Astrocyte (in vitro differentiated cells and primary cell): Measurements from ENCODE around the gene DMWD. TPM values are rescaled to one million over a fixed set of nuclear protein-coding genes. Genes with fewer than 3 reads are reported as not detected.

Source experiments
- DNase-seq: peaks from one replicate; pipeline ENCODE4 v3.0.0-alpha.2; 2010; ENCODE audit warnings: low read depth
- FAIRE-seq: peaks from 2 replicates; lab custom pipeline; 2011; peaks lifted over from hg19 to GRCh38; lab: Jason Lieb, UNC
- H2AFZ ChIP-seq: 2 replicates; pipeline ENCODE4 v1.6.0; 2012; ENCODE audit warnings: low read depth, low read length, inconsistent platforms
- H3K27ac ChIP-seq: 2 replicates; pipeline ENCODE4 v1.5.1; 2011; ENCODE audit warnings: low read depth, low read length, inconsistent platforms
- H3K27me3 ChIP-seq: 2 replicates; pipeline ENCODE4 v1.6.0; 2011; ENCODE audit warnings: low read length, inconsistent platforms; ENCODE audit not compliant: insufficient read depth
- H3K36me3 ChIP-seq: 2 replicates; pipeline ENCODE4 v1.5.1; 2011; ENCODE audit warnings: low read length, inconsistent platforms; ENCODE audit not compliant: insufficient read depth
- H3K4me1 ChIP-seq: 2 replicates; pipeline ENCODE4 v1.5.1; 2011; ENCODE audit warnings: low read length, inconsistent platforms; ENCODE audit not compliant: insufficient read depth
- H3K4me2 ChIP-seq: 2 replicates; pipeline ENCODE4 v1.6.0; 2012; ENCODE audit warnings: low read length, inconsistent platforms
- H3K4me3 ChIP-seq: 2 replicates; pipeline ENCODE4 v1.5.1; 2011; ENCODE audit warnings: low read depth, mild to moderate bottlenecking, low read length, inconsistent platforms; ENCODE audit not compliant: insufficient read depth
- H3K79me2 ChIP-seq: 2 replicates; pipeline ENCODE4 v1.6.0; 2012; ENCODE audit warnings: mild to moderate bottlenecking, low read length, inconsistent platforms; ENCODE audit not compliant: insufficient read depth
- H3K9ac ChIP-seq: 2 replicates; pipeline ENCODE4 v1.6.0; 2012; ENCODE audit warnings: mild to moderate bottlenecking, low read length, inconsistent platforms
- H3K9me3 ChIP-seq: 2 replicates; pipeline ENCODE4 v1.5.1; 2012; ENCODE audit warnings: low read depth, mild to moderate bottlenecking, low read length, inconsistent platforms; ENCODE audit not compliant: insufficient read depth
- H4K20me1 ChIP-seq: 2 replicates; pipeline ENCODE4 v1.6.0; 2012; ENCODE audit warnings: low read length, inconsistent platforms; ENCODE audit not compliant: insufficient read depth
- H3K27ac Mint-ChIP-seq: one replicate; pipeline ENCODE4 v1.8.0; 2021; ENCODE audit warnings: mild to moderate bottlenecking, mixed read lengths; ENCODE audit not compliant: unreplicated experiment
- H3K27me3 Mint-ChIP-seq: one replicate; pipeline ENCODE4 v1.8.0; 2021; ENCODE audit warnings: low read depth, mixed read lengths; ENCODE audit not compliant: unreplicated experiment
- H3K36me3 Mint-ChIP-seq: one replicate; pipeline ENCODE4 v1.8.0; 2021; ENCODE audit warnings: low read depth, mixed read lengths; ENCODE audit not compliant: unreplicated experiment
- H3K4me1 Mint-ChIP-seq: one replicate; pipeline ENCODE4 v1.8.0; 2021; ENCODE audit warnings: low read depth, mixed read lengths; ENCODE audit not compliant: unreplicated experiment
- H3K4me3 Mint-ChIP-seq: one replicate; pipeline ENCODE4 v1.8.0; 2021; ENCODE audit warnings: mild to moderate bottlenecking, moderate library complexity, mixed read lengths; ENCODE audit not compliant: unreplicated experiment
- H3K9me3 Mint-ChIP-seq: one replicate; pipeline ENCODE4 v1.8.0; 2021; ENCODE audit warnings: mild to moderate bottlenecking, mixed read lengths; ENCODE audit not compliant: unreplicated experiment
- CTCF ChIP-seq: IDR thresholded peaks from 2 replicates; pipeline ENCODE4 v1.5.1; 2011; ENCODE audit warnings: low read depth, mild to moderate bottlenecking, inconsistent platforms, low read length, moderate library complexity; ENCODE audit not compliant: insufficient read depth
- EZH2 ChIP-seq: IDR thresholded peaks from 2 replicates; pipeline ENCODE4 v1.6.1; 2012; ENCODE audit warnings: mild to moderate bottlenecking, low read length, inconsistent platforms; ENCODE audit not compliant: insufficient read depth
- total RNA-seq: library from RNA; stranded (reverse); gene quantifications from 2 replicates; pipeline ENCODE4 v1.2.1, GENCODE V29; 2021

DMWD gene
- total RNA-seq, 1 donor from 2014 or later, result 69.0 TPM

- no peak overlapping the region for H3K4me3 Mint-ChIP-seq
- H3K4me1 Mint-ChIP-seq, result peaks cover 14% of the 10 kb centered on the region
- Histone ChIP-seq H3K9ac (no peak overlapping the region), H3K4me3 (no peak overlapping the region), H3K9me3 (no peaks in the 10 kb centered on the region), H3K36me3 (peaks cover 14% of the 10 kb centered on the region), H3K27me3 (no peaks in the 10 kb centered on the region), H3K4me1 (peaks cover 10% of the 10 kb centered on the region), H2AFZ (no peak overlapping the region), H3K4me2 (no peak overlapping the region), H4K20me1 (peaks cover 61% of the 10 kb centered on the region), H3K27ac (no peak overlapping the region), H3K79me2 (peaks cover 3% of the 10 kb centered on the region)
- FAIRE-seq (no peak), DNase-seq (no peak)
- H3K27ac Mint-ChIP-seq, result no peak overlapping the region
- peaks cover 2% of the 10 kb centered on the region for H3K9me3 Mint-ChIP-seq
- no peaks in the 10 kb centered on the region for H3K27me3 Mint-ChIP-seq
- peaks cover 21% of the 10 kb centered on the region for H3K36me3 Mint-ChIP-seq
- TF ChIP-seq CTCF, result no peak
- no peak for TF ChIP-seq EZH2
Measured at GRCh38 chr19:45777395-45777961, 15.2 kb downstream of the DMWD start.

- no peaks in the 10 kb centered on the region for H3K9me3 ChIP-seq
- DNase-seq (no peak), FAIRE-seq (no peak)
- peaks cover 7% of the 10 kb centered on the region for H3K4me1 ChIP-seq
- no peak for TF ChIP-seq CTCF
- TF ChIP-seq EZH2, result no peak
- peaks cover 16% of the 10 kb centered on the region for H3K4me1 Mint-ChIP-seq
- no peak overlapping the region for H3K9ac ChIP-seq
- H3K36me3 ChIP-seq, result peaks cover 14% of the 10 kb centered on the region
- H4K20me1 ChIP-seq, result peaks cover 52% of the 10 kb centered on the region
- no peaks in the 10 kb centered on the region for H3K79me2 ChIP-seq
- H3K27ac ChIP-seq, result no peak overlapping the region
- H3K27me3 ChIP-seq, result no peaks in the 10 kb centered on the region
- no peak overlapping the region for H3K4me3 ChIP-seq
- H3K4me3 Mint-ChIP-seq, result no peak overlapping the region
- no peak overlapping the region for H2AFZ ChIP-seq
- peaks cover 2% of the 10 kb centered on the region for H3K9me3 Mint-ChIP-seq
- no peaks in the 10 kb centered on the region for H3K27me3 Mint-ChIP-seq
- no peak overlapping the region for H3K4me2 ChIP-seq
- H3K27ac Mint-ChIP-seq, result no peak overlapping the region
- H3K36me3 Mint-ChIP-seq, result peaks cover 24% of the 10 kb centered on the region
Measured at GRCh38 chr19:45774765-45775164, 17.9 kb downstream of the DMWD start.

- H3K27ac ChIP-seq, result no peak overlapping the region
- no peak overlapping the region for H2AFZ ChIP-seq
- H3K4me3 ChIP-seq, result no peak overlapping the region
- H3K4me3 Mint-ChIP-seq, result no peak overlapping the region
- no peak overlapping the region for H3K4me2 ChIP-seq
- H3K27me3 Mint-ChIP-seq, result no peaks in the 10 kb centered on the region
- peaks cover 9% of the 10 kb centered on the region for H3K4me1 Mint-ChIP-seq
- H3K9me3 Mint-ChIP-seq, result peaks cover 2% of the 10 kb centered on the region
- H3K36me3 ChIP-seq, result peaks cover 14% of the 10 kb centered on the region
- no peaks in the 10 kb centered on the region for H3K27me3 ChIP-seq
- no peak overlapping the region for H3K9ac ChIP-seq
- no peaks in the 10 kb centered on the region for H3K9me3 ChIP-seq
- peaks cover 43% of the 10 kb centered on the region for H4K20me1 ChIP-seq
- no peaks in the 10 kb centered on the region for H3K79me2 ChIP-seq
- TF ChIP-seq EZH2 (no peak), CTCF (no peak)
- H3K4me1 ChIP-seq, result peaks cover 10% of the 10 kb centered on the region
- H3K36me3 Mint-ChIP-seq, result peaks cover 13% of the 10 kb centered on the region
- peak overlapping the region; percentile 58 for H3K27ac Mint-ChIP-seq
- DNase-seq (no peak), FAIRE-seq (no peak)
Measured at GRCh38 chr19:45773384-45773783, 19.3 kb downstream of the DMWD start.
